Loucy (cell line): ENCODE results near the gene CCDC92.

Experiments used
- EZH2phosphoT487 ChIP-seq: fragments of 200-600 bp; IDR thresholded peaks from 2 replicates; pipeline ENCODE4 v1.6.1; 2018; ENCODE audit warnings: antibody characterized with exemption, mild to moderate bottlenecking, moderate library complexity, borderline replicate concordance
- TF ChIP-seq, protein P1 (sequence below): fragments of 200-600 bp; sonication (generic); conservative IDR thresholded peaks from 2 replicates; pipeline ENCODE4 v1.5.1; 2014; ENCODE audit warnings: mild to moderate bottlenecking, antibody characterized with exemption, low read length

- no peak for TF ChIP-seq EZH2phosphoT487
- TF ChIP-seq, protein P1, sequence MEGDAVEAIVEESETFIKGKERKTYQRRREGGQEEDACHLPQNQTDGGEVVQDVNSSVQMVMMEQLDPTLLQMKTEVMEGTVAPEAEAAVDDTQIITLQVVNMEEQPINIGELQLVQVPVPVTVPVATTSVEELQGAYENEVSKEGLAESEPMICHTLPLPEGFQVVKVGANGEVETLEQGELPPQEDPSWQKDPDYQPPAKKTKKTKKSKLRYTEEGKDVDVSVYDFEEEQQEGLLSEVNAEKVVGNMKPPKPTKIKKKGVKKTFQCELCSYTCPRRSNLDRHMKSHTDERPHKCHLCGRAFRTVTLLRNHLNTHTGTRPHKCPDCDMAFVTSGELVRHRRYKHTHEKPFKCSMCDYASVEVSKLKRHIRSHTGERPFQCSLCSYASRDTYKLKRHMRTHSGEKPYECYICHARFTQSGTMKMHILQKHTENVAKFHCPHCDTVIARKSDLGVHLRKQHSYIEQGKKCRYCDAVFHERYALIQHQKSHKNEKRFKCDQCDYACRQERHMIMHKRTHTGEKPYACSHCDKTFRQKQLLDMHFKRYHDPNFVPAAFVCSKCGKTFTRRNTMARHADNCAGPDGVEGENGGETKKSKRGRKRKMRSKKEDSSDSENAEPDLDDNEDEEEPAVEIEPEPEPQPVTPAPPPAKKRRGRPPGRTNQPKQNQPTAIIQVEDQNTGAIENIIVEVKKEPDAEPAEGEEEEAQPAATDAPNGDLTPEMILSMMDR: no peak
These were observed 61.9 kb downstream of the CCDC92 start for GRCh38 chr12:123910761-123911193.
